ENCODE measurements around the gene ARHGAP21.
"Not testable (repeated sequence)": the region's sequence is repeated elsewhere in the genome, so short reads cannot be mapped to it uniquely, and the experiment has no call there.

The ARHGAP21 gene

DNA sequence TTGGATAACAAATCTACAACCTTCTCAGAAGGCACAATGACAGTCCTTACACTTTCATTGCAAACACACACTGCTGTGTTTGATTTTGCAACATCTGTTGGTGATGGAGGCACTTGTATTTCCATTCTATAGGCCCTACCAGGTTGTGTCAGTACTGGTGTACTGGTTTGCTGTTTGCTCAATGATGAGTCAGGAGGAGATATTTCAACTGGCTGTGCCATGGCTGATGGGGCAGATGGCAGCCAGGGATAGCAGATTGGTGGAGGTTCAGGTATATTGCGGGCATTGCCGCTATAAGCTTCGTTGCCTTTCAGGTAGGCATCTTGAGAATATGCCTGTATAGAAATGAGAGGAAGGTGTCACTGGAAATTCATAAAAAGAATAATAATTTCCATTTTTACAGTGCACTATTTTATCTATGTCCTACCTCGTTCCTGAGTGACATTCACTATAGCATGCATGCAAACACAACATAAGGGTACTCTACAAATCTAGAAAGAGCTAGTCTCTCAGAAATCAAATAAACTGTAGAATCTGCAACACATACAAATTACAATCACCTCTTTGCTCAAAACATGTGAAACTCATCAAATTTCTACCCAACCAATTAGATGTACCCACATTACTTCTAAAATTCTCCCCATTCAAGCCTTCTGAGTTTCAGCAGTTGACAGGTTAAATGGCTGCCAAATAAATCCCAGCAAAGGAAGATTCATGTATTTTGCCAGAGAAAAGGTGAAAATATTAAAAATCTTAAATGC lies 102.5 kb downstream of the ARHGAP21 start:
- not testable (repeated sequence) for DNase-seq

DNA sequence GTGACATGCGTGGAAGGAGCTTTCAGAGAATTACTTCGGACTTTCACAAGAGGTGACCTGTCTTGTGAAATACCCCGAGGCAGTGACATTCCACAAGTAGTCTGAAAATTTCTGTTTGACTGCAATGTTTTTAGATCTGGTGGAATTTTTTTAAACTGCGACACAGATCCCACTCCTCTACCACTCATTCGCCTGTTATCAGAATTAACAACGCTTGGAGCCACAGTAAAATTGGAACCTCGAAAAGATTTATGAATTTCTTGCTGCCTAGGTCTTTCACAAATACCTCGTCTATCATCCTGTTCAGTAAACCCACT lies 103.7 kb downstream of the ARHGAP21 start:
- DNase-seq = not testable (repeated sequence)

DNA sequence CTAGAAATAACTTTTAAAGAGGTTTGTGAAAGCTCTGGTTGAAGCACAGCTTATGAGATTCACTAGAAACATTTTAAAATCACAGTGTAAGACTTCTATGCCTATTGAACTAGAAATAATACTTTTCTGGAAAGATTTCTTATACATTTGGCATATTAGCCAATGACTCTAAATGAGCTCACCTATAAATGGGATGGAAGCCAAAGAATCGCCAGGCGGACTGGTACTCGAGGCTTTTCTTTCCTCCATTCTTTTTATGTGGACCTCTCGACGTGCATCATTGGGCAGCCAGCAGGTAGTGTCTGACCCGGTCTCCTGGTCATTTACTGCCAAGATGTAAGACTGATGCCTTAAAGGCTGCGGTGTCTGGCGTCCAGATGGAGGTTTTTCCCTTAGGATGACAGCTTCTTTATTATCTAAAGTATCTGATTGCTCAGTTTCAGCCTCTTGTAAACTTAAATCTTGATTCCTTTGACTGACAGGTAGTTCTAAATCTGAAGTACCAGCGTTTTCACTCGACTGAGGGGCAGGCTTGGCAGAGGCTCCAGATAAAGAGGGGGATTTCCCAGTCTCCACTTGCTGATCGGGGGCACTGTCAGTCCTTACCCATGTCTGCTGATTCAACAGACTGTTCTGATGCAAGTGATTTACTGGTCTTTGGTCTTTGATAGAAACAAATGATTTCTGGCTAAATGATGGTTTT lies 104.2 kb downstream of the ARHGAP21 start:
- DNase-seq = not testable (repeated sequence)

DNA sequence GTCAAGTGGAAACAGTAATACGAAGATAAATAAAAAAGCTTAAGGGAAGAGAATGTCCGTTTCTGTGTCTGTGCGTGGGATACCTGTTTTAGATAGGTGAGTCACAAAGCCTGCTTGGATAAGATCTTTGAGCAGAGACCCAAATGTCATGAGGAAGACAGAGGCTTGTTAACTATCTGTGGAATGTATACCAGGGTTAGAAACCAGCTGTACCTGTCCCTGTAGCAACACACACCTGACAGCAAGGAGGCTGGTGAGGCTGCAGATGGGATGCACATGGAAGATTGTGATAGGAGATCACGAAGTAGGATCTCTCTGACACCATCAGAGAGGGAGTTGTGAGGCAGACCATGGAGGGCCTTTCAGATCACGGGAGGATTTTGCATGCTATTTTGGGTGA lies 105.3 kb downstream of the ARHGAP21 start:
- no peak for DNase-seq

DNA sequence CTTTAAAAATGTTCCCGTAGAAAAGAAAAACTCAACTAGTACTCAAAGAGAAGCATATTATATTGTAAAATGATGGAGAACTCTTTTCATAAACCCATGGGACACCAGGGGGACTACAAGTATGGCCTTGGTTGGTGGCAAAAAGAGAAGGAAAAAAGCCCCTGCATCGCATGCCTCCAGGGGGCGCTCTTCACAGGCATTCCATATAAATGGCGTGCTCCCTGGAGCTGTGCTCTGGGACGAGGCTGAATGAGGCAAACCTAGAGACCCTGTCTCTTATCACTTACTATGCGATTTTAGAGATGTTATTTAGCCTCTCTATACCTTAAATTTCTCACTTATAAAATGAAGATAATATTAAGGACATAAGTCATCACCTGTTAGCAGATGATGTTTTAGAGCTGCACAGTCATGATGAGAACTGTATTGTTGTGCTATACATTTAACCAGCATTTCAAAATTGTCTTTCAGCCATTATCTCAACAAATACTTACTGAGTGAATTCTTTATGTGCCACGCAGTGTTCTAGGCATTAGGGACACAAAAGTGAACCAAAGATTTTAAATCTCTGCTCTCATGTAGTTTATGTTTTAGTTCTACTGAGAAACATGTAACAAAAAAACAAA lies 105.8 kb downstream of the ARHGAP21 start:
- peak; percentile 15 for DNase-seq

DNA sequence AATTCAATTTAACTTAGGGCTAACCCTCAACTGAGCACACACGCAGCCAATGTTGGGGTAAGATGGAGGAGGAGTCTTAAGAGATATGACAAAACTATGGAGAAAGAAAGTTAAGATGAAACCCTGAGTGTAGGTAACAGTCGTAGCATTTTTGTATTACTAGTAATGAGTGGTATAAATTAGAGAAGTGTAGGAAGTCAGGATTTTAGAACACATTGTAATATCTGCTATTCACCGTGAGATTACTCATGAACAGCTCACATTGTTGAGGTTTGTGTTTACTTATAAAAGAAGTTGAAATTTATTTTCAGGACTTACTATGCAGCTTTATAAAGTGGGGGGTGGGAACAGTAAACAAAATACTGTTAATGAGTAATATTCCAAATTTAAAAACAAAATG lies 107.2 kb downstream of the ARHGAP21 start:
- no peak for DNase-seq

DNA sequence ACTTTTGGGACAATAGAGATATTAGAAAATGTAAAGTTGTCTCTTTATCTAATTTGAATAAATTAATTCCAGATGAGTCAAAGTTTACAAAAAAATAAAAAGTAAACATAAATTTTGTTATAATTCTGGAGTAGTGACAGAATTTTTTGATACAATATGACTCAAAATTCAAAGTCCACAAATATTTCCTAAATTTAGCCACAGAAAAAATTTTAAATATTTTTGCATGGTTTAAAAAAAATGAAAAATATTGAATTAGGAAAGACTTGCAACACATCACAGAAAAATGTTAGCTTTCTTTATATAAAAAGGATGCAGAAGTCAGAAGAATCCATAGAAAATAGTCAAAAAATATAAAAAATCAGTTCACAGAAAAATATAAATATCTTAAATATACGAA lies 117.7 kb downstream of the ARHGAP21 start:
- no peak for DNase-seq

DNA sequence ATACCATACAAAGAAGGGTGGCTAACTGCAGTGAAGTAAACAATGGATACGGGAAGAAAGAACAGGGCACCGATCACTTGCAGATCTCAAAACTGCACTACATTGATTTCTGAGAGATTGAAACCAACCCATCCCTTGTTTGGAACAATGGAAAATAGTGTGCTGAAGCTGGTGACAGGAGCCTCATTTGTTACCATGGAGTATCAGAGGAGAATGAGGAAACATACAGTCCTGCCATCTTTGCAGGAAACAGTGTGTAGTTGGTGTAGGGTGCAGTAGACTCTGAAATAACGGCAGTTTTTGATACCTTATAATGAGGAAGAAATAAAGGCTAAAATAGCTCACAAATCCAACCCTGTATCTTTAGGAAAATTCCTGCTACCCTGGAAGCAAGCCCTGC lies 118.5 kb downstream of the ARHGAP21 start:
- DNase-seq = no peak

DNA sequence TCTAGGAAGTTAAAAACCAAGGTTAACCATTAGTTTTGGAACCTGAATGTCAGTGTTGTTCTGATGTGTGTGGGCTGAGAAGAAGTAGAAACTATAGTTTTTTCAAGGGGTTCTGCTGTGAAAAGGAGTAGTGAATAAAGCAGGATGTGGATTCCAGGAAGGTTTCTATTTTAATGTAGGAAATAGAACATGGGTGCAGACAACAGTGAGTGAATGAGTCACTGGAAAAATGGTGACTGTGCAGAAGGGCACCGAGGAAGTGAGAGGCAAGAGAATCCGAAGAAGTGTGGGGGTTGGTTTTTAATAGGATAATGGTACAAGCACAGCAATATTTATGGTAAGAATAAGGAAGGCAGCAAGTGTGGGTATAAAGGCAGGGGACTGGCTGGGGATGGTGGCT lies 120.4 kb downstream of the ARHGAP21 start:
- no peak for DNase-seq

DNA sequence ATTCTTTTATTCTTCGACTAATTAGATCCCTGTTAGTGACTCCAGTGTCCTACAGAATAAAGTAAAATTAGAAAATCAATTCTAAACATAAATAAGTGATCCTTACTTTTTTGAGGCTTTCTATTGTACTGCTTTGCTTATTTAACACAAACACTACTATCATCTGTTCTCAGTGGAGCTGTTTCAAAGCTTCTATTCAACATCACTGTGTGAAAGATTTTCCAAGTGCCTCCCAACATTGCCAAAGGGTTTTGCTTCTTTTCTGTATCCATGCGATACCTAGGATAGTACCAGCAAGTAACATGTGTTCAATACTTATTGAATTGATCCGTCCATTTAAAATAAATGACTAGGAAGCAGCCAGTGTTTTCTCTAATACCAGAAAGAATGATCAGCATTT lies 125.7 kb downstream of the ARHGAP21 start:
- DNase-seq = no peak

DNA sequence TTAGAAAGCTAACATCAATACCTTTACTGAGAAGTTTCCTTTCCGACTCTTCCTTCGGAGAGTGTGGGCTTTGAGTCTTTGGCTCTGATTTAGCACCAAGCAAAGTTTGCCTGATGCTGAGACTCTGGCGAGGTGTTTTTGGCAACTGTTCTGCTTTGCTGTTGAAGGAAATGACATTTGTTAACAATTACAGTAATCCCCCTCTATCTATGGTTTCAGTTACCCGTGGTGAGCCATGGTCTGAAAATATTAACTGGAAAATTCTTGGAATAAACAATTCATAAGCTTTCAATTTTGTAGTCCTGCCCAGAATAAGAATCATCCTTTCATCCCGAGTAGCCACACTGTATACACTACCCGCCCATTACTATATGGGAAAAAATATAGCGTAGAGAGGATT lies 126.3 kb downstream of the ARHGAP21 start:
- DNase-seq = no peak

DNA sequence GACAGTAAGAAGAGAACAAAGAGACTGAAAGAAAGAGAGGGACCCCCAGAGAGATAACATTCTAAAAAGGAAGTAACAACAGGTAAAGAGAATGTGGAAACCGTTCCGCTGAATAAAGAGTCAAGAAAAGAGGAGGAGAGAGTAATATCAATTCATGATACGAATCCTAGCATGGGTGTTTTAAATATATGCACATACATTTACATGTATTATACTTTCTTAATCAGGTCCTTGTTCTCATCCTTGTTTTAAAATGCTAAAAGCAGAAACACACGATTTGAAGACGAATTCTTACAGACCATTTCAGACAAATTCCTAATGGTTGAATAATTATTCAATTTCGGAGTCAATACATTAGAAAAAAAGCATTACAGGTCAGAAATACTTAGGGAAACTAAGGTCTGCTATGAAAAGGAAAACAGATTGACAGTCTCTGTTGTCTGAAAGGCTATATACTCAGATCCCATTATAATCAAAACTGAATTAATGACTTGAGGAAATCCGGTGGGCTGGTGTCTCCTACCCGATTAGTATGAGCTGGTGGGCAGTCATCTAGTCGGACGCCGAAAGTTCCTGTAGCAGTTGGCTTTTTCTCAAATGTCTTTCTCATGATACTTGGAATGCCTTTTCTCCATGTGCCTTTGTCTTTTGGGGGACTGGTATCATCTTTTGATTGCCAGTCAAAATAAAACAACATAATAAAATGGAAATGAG lies 127.3 kb downstream of the ARHGAP21 start:
- no peak for DNase-seq

DNA sequence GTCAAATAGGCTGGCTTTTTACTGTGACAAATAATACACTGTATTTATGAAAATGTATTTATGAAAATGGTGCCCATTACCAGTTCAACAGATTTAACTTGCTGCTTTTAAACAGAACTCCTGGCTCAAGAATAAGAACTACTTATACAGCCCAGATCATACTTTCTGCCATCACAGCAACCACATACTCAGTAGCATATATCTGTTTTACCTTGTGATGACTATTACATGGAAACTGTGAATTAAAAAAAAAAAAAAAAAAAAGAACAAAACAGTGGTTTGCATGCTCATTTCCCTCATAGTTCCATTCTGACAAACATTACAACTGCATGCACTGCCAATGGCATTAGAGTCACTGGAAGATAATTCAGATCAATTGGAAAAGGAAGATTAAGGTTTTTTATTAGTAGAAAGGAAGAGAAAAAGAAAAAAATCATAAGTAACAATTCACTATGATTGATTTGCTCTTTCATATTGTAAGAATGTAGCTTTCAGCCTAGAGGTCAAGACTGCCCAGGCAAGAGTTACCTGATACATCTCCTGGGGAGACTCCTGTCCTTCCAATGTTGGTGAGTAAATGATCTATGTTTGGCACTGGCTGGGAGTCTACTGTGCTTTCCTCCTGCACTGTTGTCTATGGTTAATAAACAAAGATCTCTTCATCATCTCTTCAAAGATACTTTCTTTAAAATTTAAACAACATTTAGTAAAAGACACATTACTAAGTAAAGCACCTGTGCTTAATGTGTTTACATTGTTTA lies 132.8 kb downstream of the ARHGAP21 start:
- DNase-seq = no peak

DNA sequence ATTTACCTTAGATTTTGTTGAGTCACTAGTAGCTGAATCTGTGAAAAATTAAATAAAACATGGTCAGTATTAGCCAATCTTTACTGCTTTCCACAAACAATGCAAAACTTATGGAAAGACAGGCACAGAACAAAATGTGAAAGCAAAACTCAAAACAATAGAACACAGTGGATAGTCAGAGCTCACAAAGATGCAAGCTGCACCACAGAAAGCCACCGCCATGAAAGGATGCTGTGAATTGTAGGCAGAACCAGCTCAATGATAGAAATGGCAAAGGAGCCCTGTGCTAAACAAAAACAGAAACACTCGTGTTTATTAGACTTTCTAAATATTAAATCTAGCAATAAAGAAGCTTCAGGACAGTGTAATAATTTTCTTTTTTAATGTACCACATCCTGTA lies 134.4 kb downstream of the ARHGAP21 start:
- DNase-seq = no peak

DNA sequence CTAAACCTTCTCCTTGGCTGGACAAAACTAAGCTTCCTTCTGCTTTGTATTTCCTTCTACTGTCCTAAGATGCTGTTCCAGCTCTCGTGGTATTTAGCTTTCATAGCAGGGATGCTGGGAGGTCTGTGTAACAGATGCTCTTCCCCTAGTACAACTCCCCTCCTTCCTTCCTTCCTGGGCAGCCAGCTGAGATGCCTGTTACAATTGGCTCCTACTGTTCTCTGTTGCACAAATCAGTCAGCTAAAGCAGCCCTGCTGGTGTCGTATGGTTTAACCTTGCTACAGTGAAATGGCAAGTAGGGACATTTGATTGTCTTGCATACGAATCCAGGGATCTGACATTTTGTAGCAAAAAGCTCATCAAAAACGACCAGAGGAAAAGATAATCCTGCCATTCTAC lies 143.8 kb downstream of the ARHGAP21 start:
- no peak for DNase-seq

DNA sequence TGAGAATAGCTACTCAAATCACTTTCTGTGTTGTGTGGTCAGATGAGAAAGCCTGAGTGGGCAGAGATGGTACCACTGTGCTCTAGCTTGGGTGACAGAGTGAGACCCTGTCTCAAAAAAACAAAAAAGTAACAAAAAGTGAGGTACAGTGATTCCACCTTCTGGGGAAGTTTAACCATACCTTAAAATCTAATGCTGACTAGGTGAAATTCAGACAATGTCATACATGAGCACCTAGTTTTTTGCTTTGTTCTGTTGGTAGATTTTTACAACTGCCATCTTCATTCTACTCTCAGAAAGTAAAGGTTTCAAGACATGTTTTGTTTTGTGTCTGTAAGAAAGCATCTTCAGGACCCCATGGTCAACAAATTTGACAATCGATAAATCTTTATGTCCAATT lies 144.2 kb downstream of the ARHGAP21 start:
- DNase-seq = no peak

DNA sequence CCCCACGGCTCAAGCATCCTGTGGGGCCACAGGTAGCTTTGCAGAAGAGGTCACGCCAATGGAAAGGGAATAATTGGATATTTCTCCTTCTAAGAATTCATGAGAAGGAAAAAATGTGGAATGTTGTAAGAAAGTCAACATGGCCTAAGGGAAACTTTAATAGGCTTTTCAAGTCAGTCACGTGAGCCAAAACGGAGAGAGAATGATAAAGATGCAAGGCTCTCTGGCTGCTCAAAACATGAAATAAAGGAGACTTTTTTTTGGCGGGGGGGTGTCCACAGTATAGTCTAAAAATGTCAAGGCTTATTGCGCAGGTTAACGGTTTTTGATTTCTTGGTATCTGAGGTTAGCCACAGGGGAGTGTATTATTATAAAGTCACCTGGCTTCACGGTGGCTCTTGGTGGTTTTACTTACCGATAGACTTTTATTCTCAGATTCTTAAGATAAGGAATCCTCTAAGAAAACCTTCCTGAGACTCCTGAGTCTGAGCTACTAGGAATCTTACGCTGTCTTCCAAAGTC lies 148.1 kb downstream of the ARHGAP21 start:
- DNase-seq = no peak

DNA sequence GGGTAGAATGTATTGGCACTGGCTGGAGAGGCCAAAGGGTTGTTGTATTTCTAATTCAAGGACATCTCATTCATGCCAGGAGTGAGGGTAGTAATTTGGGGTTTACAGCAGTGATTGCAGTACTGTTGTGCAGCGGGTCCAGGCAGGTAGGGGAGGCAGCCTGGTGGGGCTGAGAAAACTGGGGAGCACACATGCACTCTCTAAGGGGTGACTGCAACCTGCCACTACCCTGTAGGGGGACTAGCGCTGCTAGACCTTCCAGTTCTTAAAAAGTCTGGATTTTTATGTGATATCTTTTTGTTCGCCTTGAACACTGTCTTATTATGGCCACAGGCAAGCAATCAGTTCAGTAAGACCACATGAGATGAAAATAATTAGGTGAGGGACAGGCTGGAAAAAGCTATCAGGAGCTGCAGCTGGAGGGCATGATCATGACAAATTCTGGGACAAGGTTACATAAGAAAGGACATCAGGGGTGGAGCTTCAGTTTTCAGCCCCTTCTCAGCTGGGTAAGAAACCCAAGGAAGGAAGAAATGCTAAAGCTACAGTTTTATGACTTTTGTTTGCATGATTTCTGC lies 149.0 kb downstream of the ARHGAP21 start:
- no peak for DNase-seq

DNA sequence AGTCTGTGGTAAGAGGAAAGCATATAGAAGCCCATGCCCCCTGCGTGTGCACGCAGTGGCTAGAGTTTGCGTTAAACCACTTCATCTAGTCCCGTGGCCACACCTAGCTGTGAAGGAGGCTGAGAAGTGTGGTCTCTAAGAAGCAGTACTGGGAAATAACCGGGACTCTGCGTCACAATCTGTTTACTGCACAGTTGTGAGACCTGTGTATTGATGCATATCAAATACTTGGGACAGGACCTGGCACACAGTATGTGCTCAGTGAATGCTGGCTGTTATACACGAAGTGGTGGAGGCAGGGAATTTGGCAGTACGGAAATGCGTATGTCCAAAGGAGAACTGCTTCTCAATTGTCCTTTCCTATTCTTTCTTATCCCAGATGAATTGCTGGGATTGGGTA lies 149.5 kb downstream of the ARHGAP21 start:
- no peak for DNase-seq

DNA sequence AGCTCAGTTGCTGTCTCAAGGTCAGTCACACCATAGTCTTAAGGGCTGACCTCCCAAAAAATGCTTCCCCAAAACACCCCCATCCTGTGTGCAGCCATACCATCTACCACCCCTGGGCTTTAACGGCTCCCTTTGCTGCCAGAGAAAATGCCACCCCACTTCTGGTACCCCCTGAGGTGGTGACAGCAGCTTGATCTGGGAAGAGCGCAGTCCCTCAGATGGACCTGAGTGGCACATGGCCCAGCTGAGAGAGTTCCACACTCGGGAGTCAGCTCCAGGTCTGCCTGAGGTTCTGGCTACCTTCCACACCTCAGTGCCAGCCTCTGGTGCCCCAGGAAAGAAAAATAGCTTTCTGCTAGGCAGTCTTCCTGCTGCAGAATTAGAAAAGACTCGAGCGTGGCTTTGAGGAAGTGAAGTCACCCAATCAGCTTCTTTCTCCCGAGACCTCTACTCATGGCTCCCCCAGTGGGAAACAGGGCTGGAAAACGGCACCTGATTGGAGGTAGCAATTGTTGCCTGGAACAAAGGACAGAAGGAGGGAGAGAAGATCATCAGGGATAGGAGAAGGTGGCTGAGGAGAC lies 151.7 kb downstream of the ARHGAP21 start:
- DNase-seq = no peak

DNA sequence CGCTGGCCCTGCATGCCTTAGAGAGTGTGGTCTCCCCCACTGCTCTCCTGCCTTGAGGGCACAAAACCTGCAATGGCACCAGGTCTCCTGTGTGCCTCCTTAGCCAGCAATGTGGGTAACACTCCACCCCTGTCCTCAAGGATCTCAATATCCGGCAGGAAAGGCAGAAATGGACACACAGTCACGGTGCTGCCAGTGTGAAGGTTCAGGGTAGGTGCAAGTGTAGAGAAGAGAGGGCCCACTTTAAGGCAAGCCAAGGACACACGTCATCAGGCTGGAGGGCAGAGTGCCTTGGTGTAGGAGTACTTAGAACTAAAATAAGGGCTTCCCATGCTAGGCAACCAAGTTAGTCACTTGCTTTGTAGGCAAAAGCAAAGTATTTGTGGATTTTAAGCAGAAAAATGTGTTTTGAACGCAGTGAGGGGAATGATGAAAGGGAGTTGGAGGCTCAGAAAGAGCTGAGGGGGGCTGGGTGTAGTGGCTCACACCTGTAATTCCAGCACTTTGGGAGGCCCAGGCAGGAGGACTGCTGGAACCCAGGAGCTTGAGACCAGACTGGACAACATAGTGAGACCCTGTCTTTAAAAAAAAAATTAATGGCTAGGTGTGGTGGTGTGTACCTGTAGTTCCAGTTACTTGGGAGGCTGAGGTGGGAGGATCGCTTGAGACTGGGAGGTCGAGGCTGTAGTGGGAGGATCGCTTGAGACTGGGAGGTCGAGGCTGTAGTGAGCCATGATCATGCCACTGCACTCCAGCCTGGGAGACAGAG lies 152.8 kb downstream of the ARHGAP21 start:
- DNase-seq = no peak

Measured in activated CD4-positive, alpha-beta T cell treated with anti-CD3 and anti-CD28 coated beads for 1 hour (primary cell).